GM08714 (cell line): ENCODE measurements around the gene KCNMB3.
"Not testable (repeated sequence)": the region's sequence is repeated elsewhere in the genome, so short reads cannot be mapped to it uniquely, and the experiment has no call there.

ENCODE experiments used
- H3K4me3 ChIP-seq: fragments of 200-500 bp; sonication (Bioruptor generic); 2 replicates; pipeline ENCODE4 v1.5.1; 2014; ENCODE audit warnings: mild to moderate bottlenecking, low read length, inconsistent platforms
- ZNF274 ChIP-seq: IDR thresholded peaks from 2 replicates; pipeline ENCODE4 v1.6.1; 2012; ENCODE audit warnings: mild to moderate bottlenecking, low read depth, low read length

Gene KCNMB3

DNA sequence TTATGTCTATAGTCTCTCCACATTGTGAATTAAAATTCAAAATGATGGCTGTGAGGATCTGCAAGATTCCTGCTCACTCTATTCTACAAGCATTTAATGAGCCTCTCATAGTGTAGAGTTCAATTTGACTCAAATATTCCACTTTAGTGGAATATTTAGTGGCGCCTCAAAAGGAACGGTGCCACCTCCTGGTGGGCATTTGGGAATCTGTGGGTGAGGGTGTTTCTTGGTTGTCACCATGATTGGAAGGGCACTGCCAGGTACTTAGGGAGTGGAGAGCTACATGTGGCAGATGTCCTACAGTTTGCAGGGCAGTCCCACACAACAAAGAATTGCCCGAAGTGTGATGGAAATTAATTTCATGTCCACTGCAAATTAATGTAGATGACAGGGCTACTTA is 21.5 kb upstream of the KCNMB3 start:
- H3K4me3 ChIP-seq = no peak overlapping the region
- no peak for TF ChIP-seq ZNF274

DNA sequence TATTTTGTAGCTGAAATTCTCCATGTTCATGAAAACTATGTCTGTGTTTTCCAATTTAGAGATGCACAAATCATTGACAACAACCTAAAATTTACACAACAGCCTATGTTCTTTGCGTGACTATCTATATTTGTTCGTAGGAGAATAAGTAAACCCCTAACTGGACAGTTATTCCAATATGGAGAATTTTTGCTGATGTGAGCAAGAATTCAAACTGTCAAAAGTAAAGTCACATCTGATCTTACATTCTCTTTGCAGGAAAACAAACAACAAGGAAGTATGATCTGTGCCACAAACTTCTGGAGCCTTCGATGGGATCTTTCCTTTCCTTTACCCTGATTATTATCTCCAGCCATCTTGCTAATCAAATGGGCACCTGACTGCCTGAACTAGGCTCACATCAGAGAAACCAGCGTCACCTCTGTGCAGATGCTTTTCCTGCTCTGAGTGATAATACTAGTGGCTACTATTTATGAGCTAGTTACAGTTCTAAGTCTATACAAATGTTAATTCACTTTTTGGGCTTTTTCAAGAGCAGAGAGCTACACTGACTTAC is 18.3 kb upstream of the KCNMB3 start:
- no peak overlapping the region for H3K4me3 ChIP-seq
- TF ChIP-seq ZNF274 = no peak

DNA sequence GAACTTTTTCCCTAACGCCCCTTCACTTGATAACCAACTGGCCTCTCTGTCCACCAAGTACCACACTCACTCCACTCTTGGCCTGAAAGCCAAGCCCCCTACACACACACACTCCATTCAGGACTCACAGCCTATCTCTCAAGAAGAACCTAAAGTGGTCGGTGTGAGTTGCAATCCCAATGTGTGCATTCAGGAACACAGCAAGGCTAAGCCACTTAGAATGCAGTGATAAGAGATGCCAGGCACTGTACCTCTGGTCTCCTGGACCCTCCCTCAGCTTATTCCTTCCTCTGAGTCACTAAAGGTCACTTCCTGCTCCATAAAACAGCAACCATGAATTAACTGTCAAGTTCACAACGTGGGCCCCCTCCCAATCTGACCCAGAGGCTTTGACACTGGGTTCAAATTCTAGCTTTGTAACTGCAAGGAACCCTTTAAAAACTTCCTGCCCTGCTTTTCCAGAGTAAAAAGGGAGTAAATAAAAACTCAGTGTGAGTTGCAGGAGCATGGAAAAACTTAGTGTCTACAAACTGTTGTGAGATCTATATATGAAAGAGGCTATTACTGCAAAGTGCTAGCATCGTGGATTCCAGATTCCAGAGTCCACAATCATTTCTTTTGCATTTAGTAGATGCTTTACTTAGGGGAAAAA is 17.6 kb upstream of the KCNMB3 start:
- TF ChIP-seq ZNF274 = no peak

GRCh38 chr3:179266701-179267211 is 15.8 kb upstream of the KCNMB3 start:
- no peak for TF ChIP-seq ZNF274
- H3K4me3 ChIP-seq = no peak overlapping the region

More for the DNA sequence above, 17.6 kb upstream of the KCNMB3 start:
- H3K4me3 ChIP-seq = no peak overlapping the region

GRCh38 chr3:179265875-179266274 is 15.0 kb upstream of the KCNMB3 start:
- no peak for TF ChIP-seq ZNF274
- no peak overlapping the region for H3K4me3 ChIP-seq

DNA sequence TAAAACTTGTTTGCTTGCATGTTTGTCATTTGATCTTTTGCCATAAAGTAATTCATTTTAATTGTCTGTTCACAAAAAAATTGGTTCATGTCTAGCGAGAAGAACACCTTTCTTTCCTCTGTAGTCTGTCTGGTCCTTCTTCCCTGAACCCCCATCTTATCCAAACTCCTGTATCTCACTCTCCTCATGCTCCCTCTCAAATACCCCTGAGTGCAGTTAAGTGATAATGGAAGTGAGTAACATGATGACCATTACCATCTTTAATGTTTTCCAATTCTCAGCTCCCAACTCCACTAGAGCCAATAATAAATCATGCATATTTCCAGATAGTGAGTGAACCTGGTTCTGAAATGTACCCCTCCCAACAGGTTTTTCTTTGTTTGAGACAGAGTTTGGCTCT is 14.2 kb upstream of the KCNMB3 start:
- no peak overlapping the region for H3K4me3 ChIP-seq
- TF ChIP-seq ZNF274 = no peak

- TF ChIP-seq ZNF274 = no peak
- H3K4me3 ChIP-seq = no peak overlapping the region
These were observed 13.5 kb upstream of the KCNMB3 start for GRCh38 chr3:179264449-179264848.

DNA sequence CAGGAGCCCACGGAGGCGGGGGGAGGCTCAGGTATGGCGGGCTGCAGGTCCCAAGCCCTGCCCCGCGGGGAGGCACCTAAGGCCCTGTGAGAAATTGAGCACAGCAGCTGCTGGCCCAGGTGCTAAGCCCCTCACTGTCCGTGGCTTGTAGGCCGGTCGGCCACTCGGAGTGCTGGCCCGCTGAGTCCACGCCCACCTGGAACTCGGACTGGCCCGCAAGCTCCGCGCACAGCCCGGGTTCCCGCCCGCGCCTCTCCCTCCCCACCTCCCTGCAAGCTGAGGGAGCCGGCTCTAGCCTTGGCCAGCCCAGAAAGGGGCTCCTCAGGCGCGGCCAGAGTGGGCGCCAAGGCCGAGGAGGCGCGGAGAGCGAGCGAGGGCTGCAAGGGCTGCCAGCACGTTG is 12.2 kb upstream of the KCNMB3 start:
- H3K4me3 ChIP-seq = no peak overlapping the region
- TF ChIP-seq ZNF274 = no peak

DNA sequence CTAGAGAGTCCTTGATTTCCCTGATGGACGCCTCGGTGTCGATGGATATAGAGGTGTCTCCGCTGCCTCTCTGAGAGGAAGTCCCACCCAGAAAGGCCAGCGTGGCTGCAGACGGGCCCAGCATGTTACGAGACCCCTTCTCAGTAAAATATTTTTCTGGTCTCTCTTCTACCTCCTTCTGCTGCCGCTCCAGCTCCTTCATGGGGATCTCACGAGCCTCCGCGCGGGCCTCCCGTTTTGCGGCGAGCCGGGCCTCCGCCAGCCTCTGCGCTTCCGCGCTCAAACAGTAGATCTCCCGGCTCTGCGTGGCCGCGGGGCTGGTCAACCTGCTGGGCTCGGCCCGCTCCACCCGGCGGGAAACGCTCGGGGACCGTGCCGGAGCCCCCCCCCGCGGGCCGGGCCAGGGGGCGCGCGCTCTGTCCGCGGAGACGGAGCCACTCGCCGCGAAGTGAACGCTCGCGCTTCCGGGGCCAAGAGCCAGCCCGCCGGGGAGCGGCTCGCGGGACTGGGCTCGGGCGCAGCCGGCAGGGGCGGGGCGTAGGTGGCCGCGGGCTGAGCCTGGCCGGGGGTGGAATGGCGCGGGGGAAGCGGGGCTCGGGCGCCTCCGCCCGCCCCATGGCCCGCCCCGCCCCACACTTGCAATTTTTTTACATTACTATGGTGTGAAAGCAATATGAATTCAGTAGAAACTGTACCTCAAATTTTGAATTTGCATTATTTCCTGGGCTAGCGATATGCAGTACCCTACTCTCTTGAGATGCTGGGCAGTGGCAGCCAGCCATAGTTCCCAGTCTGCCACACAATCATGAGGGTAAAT is 10.2 kb upstream of the KCNMB3 start:
- H3K4me3 ChIP-seq = peak overlapping the region; percentile 65
- no peak for TF ChIP-seq ZNF274

DNA sequence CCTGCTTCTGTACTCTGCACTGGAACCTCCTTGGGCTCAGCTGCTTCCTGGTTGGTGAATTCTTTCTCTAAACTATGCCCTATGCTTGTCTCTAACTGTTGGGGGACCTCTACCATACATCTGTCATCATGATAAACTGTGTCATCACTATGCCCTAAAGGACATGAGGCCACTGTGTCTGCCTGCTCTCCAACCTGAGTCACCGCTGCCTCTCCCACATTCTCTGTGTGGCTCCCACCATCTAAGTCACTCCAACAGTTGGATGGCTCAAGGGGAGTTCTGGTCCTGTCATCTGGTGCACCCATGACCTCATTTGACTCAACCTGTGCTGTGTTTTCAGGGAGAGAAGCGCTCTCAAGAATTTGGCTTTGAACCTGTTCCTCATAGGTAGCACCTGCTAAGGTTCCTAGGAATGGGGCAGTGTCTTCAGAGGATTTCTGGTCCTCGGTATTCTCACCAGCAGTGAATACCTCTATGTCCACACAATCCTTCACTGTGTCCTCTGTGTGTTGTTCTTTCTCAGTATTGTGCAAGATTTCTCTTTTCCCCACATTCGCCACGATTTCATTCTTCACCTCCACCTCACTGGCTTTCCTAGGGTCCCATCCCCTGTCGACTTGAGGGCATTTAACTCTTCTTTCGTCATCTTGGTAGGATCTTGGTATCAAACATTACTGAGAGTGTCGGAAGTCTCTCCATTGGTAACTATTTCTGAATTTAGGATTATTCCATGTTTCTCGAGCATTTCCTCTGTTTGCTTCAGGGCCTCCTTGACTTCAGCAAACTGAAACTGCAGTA is 9.2 kb upstream of the KCNMB3 start:
- H3K4me3 ChIP-seq = not testable (repeated sequence)

GRCh38 chr3:179258820-179259219 is 7.9 kb upstream of the KCNMB3 start:
- H3K4me3 ChIP-seq = peak overlapping the region; percentile 37; the same call in 1 of the 2 replicates
- TF ChIP-seq ZNF274 = no peak

DNA sequence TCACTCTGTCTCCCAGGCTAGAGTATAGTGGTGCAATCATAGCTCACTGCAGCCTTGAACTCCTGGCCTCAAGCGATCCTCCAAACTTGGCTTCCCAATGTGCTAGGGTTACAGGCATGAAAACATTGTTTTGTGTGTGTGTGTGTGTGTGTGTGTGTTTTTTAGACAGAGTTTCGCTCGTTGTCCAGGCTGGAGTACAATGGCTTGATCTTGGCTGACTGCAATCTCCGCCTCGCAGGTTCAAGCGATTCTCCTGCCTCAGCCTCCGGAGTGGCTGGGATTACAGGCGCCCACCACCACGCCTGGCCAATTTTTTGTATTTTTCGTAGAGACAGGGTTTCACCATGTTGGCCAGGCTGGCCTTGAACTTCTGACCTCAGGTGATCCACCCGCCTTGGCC is 6.8 kb upstream of the KCNMB3 start:
- not testable (repeated sequence) for H3K4me3 ChIP-seq

DNA sequence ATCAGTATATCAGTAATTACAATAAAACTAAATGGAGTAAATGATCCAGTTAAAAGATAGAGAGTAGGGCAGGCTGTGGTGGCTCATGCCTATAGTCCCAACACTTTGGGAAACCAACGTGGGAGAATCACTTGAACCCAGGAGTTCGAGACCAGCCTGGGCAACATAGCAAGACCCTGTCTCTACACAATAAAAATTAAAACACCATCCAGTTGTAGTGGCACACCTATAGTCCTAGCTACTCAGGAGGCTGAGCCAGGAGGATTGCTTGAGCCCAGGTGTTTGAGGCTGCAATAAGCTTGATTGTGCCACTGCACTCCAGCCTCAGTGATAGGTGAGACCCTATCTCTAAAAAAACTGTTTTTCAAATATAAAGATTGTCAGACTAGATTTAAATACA is 5.9 kb upstream of the KCNMB3 start:
- no peak for TF ChIP-seq ZNF274

DNA sequence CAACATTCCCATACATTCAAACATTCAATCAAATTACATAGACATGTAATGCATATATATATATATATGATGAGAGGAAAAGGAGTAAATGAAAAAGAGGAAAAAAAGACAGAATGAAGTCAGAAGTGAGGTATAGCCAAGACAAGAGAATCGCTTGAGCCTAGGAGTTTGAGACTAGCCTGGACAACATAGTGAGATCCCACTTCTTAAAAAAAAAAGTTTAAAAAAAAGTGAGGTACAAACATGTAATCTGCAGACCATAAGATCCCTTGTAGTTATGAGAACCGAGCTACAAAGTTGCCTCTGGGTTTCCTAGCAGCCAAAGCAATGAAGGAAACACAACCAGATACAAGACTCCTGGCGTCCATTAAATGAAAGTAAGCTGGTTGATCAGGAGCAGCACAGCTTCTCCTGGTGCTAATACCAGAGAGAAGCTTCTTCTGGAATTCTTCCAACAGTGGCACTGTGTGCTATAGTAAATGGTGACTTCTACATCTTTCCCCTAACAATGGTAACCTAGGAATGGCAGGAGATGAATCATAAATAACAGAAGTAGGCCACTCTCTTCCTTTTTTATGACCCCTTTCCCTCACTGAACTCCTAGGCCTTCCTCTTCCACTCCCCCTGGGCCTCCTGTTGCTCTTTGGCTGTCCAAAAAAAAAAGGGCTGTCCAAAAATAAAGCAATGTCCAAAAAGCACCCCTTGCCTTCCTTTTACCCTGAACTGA is 3.5 kb downstream of the KCNMB3 start:
- no peak overlapping the region for H3K4me3 ChIP-seq
- no peak for TF ChIP-seq ZNF274

More for the DNA sequence above, 5.9 kb upstream of the KCNMB3 start:
- no peak overlapping the region for H3K4me3 ChIP-seq

DNA sequence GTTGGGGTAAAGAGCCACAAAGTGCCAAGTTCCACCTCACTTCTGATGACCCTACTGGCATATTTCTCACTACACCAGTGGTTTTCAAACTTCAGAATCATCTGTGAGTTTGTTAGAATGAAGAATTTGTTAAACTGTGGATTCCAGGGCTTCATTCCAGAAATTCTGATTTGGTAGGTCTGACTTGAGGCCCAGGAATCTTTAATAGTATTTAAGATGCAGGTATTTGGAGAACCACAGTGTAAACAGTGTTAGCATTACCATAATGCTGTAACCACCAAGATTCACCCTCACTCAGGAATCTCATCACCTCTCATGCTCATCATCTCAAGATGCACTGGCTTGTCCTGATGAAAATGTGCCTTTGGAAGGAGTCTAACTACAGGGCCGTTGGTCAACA is 6.0 kb downstream of the KCNMB3 start:
- TF ChIP-seq ZNF274 = no peak

DNA sequence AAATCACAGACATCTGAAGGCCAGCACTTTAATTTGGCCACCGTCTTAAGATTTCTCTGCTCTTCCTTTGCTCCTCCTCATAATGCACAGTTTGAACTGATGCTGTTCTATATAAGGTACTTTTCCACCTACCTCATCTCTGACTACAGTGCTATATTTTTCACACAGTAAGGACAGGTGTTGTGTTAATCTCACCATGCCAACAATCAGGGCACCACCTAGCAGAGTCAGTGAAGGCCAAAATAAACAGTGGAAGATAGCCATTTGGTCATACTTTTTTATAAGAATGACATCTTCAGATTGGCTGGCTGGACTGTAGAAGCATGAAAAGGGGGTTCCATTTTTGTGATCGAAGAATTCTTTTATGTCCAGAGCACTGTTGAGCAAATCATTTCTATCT is 8.1 kb downstream of the KCNMB3 start:
- H3K4me3 ChIP-seq = not testable (repeated sequence)

More for the DNA sequence above, 6.0 kb downstream of the KCNMB3 start:
- H3K4me3 ChIP-seq = no peak overlapping the region

GRCh38 chr3:179240299-179240698 is 10.6 kb downstream of the KCNMB3 start:
- H3K4me3 ChIP-seq = not testable (repeated sequence)
